GM19099 (cell line): Measurements from ENCODE around the gene ABCB10.

ENCODE experiments used
- POLR2A ChIP-seq: IDR thresholded peaks from 3 replicates; pipeline ENCODE4 v1.6.1; 2011; ENCODE audit warnings: low read depth; ENCODE audit not compliant: insufficient read length; ENCODE audit errors: extremely low read depth

ABCB10 gene

GRCh38 chr1:229558460-229559335 lies at the start of gene ABCB10:
TSS of gene ABCB10 (minus strand) at chr1:229558707. CDS start at chr1:229558652, 55 bp downstream.
- TF ChIP-seq POLR2A: peak; percentile 47

GRCh38 chr1:229607370-229607769 lies 48.9 kb upstream of the ABCB10 start:
- TF ChIP-seq POLR2A: no peak

- no peak for TF ChIP-seq POLR2A
These were observed 45.0 kb upstream of the ABCB10 start for GRCh38 chr1:229603371-229604005.

DNA sequence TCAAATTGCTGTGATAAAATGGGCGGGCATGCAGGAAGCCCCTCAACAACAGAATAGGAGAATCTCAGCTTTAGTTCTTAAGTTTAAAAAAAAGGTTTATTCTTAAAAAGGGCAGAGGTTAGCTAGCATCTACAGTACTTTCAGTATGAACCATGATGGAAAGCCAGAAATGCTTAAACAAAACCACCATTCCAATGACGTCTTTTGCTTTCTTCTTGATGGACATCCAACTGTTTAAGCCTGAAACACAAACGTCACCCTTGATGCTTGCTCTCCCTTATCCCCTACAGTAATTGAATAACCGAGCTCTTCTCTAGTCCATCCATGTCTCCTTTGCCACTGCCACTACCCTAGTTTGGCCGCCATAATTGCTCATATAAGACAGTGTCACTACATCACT lies 41.7 kb upstream of the ABCB10 start:
- no peak for TF ChIP-seq POLR2A

DNA sequence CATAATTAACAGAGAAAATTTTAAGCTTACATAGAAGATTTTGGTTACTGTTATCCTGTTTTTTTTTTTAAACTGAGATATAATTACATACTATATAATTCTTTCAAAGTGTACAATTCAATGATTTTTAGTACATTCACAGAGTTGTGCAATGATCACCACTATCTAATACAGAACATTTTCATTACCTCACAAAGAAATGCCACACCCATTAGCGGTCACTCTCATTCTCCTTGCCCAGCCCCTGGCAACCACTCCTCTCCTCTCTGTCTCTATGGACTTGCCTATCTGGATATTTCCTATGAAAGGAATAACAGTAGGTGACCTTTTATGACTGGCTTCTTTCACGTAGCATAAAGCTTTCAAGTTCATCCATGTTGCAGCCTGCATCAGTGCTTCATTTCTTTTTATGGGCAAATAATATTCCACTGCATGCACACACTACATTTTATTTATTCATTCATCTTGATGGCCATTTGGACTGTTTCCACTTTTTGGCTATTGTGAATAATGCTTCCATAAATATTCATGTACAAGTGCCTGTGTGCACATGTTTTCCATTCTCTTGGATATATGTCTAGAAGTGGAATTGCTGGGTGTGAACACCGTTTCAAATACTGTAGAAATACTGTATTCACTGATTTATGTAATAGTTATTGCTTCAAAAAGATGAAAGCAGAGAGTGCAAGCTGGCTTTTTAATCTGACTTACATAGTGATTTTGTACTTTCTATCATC lies 40.9 kb upstream of the ABCB10 start:
- no peak for TF ChIP-seq POLR2A

- no peak for TF ChIP-seq POLR2A
These were observed 39.4 kb upstream of the ABCB10 start for GRCh38 chr1:229597877-229598276.

DNA sequence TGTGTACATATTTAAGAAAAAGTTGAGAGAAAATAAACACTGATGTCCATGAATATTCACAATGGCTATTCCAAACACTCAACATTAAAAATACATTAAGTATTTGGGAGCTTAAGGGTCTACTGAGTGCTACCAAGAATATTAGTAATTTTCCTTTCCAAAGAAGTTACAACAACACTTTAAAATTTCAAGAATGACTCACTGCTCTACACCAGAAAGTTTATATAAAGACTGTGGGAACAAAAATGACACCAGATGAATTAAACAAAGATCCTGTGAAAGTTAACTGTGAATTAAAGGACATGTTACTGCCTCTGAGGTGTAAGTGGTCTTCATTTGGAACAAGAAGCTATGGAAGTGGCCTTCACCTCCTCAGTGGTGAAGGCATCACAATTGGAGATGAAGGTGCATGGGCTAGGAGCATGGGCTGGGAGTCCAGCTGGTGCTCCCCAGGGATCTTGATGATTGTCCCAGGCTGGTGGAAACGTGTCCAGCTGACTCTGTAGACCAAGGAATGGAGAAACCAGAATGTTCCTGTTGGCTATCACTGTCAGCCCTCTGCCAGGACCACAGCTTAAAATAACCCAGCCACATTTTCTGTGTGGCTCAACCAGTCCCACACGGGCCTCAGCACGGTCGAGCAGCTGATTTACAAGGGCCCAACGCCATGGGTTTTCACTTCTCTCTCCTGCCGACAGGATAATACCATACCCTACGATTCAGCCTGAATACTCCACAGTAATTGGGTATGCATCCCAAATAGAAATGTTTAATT lies 38.6 kb upstream of the ABCB10 start:
- no peak for TF ChIP-seq POLR2A

GRCh38 chr1:229594227-229595008 lies 35.9 kb upstream of the ABCB10 start:
- TF ChIP-seq POLR2A: no peak

DNA sequence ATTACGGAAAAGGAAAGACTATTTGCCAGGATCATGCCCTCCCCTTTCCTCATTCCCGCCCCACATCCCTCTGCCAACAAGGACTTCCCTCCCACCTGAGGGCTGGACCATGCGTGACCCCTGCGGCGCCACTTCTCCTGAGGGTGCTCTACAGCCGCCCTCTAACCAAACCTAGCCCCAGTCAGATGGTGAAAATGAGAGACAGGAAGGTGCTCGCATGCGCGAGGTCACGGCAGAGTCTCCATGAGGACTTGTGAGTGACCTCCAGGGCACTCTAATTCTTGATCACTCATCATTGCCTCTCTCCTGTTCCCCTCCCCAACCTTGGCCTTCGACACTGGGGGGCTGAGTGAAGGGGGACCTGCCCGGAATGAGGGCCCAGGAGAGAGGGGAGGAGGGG lies 35.3 kb upstream of the ABCB10 start:
- no peak for TF ChIP-seq POLR2A

DNA sequence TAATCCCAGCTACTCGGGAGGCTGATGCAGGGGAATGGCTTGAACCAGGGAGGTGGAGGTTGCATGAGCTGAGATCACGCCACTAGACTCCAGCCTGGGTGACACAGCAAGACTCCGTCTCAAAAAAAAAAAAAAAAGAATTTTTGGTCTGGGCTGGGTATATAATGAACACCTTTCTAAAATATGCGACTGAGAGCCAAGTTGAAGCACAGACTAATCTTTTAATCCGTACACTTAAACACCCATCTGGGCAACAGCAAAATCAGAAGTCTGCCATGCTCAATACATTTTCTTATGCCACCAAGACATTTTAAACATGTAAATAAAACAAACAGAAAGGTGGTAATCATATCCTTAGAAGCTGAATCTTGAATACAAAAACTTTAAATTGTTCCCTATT lies 31.6 kb upstream of the ABCB10 start:
- no peak for TF ChIP-seq POLR2A

DNA sequence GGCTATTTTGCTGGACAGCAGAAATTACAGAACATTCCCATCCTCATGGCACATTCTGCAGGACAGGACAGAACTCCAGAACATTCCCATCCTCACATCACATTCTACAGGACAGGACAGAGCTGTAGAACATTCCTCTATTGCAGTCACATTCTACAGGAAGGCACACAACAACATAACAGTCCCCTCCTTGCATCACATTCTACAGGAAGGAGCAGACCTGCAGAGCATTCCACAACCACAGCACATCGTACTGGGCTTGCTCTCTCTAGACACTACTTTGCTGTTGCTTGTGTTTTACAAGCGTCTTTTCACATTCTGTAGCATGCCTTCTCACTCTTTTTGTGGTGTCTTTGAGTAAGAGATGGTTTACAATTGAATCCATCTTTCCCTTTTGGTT lies 26.8 kb upstream of the ABCB10 start:
- no peak for TF ChIP-seq POLR2A

DNA sequence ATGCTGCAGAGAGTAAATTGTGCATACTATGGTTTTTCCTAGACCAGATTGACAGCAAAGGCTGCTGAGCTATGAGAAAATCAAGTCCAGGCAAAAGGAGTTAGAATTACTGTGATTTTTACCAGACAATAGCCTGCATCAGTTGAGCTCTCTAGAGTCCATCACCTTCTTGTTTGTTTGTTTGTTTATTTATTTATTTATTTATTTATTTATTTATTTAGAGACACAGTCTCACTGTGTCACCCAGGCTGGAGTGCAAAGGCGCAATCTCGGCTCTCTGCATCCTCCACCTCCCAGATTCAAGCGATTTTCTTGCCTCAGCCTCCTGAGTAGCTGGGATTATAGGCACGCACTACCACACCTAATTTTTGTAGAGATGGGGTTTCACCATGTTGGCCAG lies 24.2 kb upstream of the ABCB10 start:
- no peak for TF ChIP-seq POLR2A

GRCh38 chr1:229582011-229582694 lies 23.6 kb upstream of the ABCB10 start:
- TF ChIP-seq POLR2A: no peak
